ENCODE data around the gene RNF145.
"Not testable (repeated sequence)": the region's sequence is repeated elsewhere in the genome, so short reads cannot be mapped to it uniquely, and the experiment has no call there.

The RNF145 gene

GRCh38 chr5:159128070-159128541 lies 81.2 kb downstream of the RNF145 start:
- no peaks in the 10 kb centered on the region for H3K27me3 ChIP-seq (ENCODE audit: insufficient read depth, low read length, poor library complexity)
- no peak overlapping the region for H2BK5ac ChIP-seq (ENCODE audit: low read length)
- WGBS (ENCODE audit: extremely low coverage, insufficient coverage, low lambda C conversion rate), result no CpG with 5 or more reads among the region's 6 CpGs
- no peak overlapping the region for H3K56ac ChIP-seq (ENCODE audit: low read length)
- no peak overlapping the region for H4K5ac ChIP-seq (ENCODE audit: low read length)
- no peak overlapping the region for H2BK15ac ChIP-seq (replicated peaks; ENCODE audit: low read depth)
- H3K4me2 ChIP-seq (ENCODE audit: low read length), result no peak overlapping the region
- H2BK120ac ChIP-seq (ENCODE audit: low read depth, low read length), result no peak overlapping the region
- H3K4me3 ChIP-seq (ENCODE audit: low read length), result no peak overlapping the region
- no peaks in the 10 kb centered on the region for H3K79me1 ChIP-seq (ENCODE audit: low read length)
- no peak overlapping the region for H3K4ac ChIP-seq (ENCODE audit: low read depth, low read length)
- no peak overlapping the region for H3K18ac ChIP-seq (ENCODE audit: low read length)
- H3K27ac ChIP-seq (ENCODE audit: low read depth, low read length), result no peak overlapping the region
- H3K79me2 ChIP-seq (ENCODE audit: control insufficient read depth, insufficient read depth, low read length), result no peaks in the 10 kb centered on the region
- H2AK5ac ChIP-seq (ENCODE audit: low read length), result no peak overlapping the region
- H3K23ac ChIP-seq (ENCODE audit: low read length), result no peak overlapping the region
- H3K9ac ChIP-seq (ENCODE audit: low read length), result no peak overlapping the region
- H4K8ac ChIP-seq (ENCODE audit: low read depth, low read length), result no peak overlapping the region
- H3K4me1 ChIP-seq (ENCODE audit: control insufficient read depth, low read depth, low read length), result no peaks in the 10 kb centered on the region
- H3K36me3 ChIP-seq (ENCODE audit: control insufficient read depth, insufficient read depth, low read length), result no peaks in the 10 kb centered on the region
- peak; percentile 88 for DNase-seq

GRCh38 chr5:159123700-159124099 lies 85.7 kb downstream of the RNF145 start:
- H3K56ac ChIP-seq (ENCODE audit: low read length), result no peak overlapping the region
- no peak overlapping the region for H3K27ac ChIP-seq (ENCODE audit: low read depth, low read length)
- no peak for DNase-seq
- no peak overlapping the region for H3K9ac ChIP-seq (ENCODE audit: low read length)
- H2AK5ac ChIP-seq (ENCODE audit: low read length), result no peak overlapping the region
- H3K23ac ChIP-seq (ENCODE audit: low read length), result no peak overlapping the region
- H3K79me1 ChIP-seq (ENCODE audit: low read length), result no peaks in the 10 kb centered on the region
- H4K8ac ChIP-seq (ENCODE audit: low read depth, low read length), result no peak overlapping the region
- H3K4me3 ChIP-seq (ENCODE audit: low read length), result no peak overlapping the region
- H3K4me2 ChIP-seq (ENCODE audit: low read length), result no peak overlapping the region
- H3K18ac ChIP-seq (ENCODE audit: low read length), result no peak overlapping the region
- no peak overlapping the region for H3K4ac ChIP-seq (ENCODE audit: low read depth, low read length)
- H4K5ac ChIP-seq (ENCODE audit: low read length), result no peak overlapping the region
- 100% methylated on average over 1 of the region's 3 CpGs for WGBS (ENCODE audit: extremely low coverage, insufficient coverage, low lambda C conversion rate)
- no peak overlapping the region for H2BK120ac ChIP-seq (ENCODE audit: low read depth, low read length)
- H2BK5ac ChIP-seq (ENCODE audit: low read length), result no peak overlapping the region
- no peaks in the 10 kb centered on the region for H3K79me2 ChIP-seq (ENCODE audit: control insufficient read depth, insufficient read depth, low read length)
- no peaks in the 10 kb centered on the region for H3K4me1 ChIP-seq (ENCODE audit: control insufficient read depth, low read depth, low read length)
- no peak overlapping the region for H2BK15ac ChIP-seq (replicated peaks; ENCODE audit: low read depth)
- H3K36me3 ChIP-seq (ENCODE audit: control insufficient read depth, insufficient read depth, low read length), result no peaks in the 10 kb centered on the region
- no peaks in the 10 kb centered on the region for H3K27me3 ChIP-seq (ENCODE audit: insufficient read depth, low read length, poor library complexity)

GRCh38 chr5:159123189-159123588 lies 86.2 kb downstream of the RNF145 start:
- Histone ChIP-seq H3K18ac (ENCODE audit: low read length) (no peak overlapping the region), H3K23ac (ENCODE audit: low read length) (no peak overlapping the region), H3K27ac (ENCODE audit: low read depth, low read length) (no peak overlapping the region), H2BK120ac (ENCODE audit: low read depth, low read length) (no peak overlapping the region), H4K5ac (ENCODE audit: low read length) (no peak overlapping the region), H3K79me1 (ENCODE audit: low read length) (no peaks in the 10 kb centered on the region), H3K79me2 (ENCODE audit: control insufficient read depth, insufficient read depth, low read length) (no peaks in the 10 kb centered on the region), H3K4ac (ENCODE audit: low read depth, low read length) (no peak overlapping the region), H4K8ac (ENCODE audit: low read depth, low read length) (no peak overlapping the region), H2BK15ac (replicated peaks; ENCODE audit: low read depth) (no peak overlapping the region), H3K4me1 (ENCODE audit: control insufficient read depth, low read depth, low read length) (no peaks in the 10 kb centered on the region), H2BK5ac (ENCODE audit: low read length) (no peak overlapping the region), H3K4me3 (ENCODE audit: low read length) (no peak overlapping the region), H3K4me2 (ENCODE audit: low read length) (no peak overlapping the region), H3K9ac (ENCODE audit: low read length) (no peak overlapping the region), H3K56ac (ENCODE audit: low read length) (no peak overlapping the region), H2AK5ac (ENCODE audit: low read length) (no peak overlapping the region), H3K36me3 (ENCODE audit: control insufficient read depth, insufficient read depth, low read length) (no peaks in the 10 kb centered on the region), H3K27me3 (ENCODE audit: insufficient read depth, low read length, poor library complexity) (no peaks in the 10 kb centered on the region)
- WGBS (ENCODE audit: extremely low coverage, insufficient coverage, low lambda C conversion rate), result no CpG with 5 or more reads among the region's 2 CpGs
- DNase-seq, result no peak

GRCh38 chr5:159121061-159121460 lies 88.3 kb downstream of the RNF145 start:
- no peak overlapping the region for H4K5ac ChIP-seq (ENCODE audit: low read length)
- no peak overlapping the region for H3K56ac ChIP-seq (ENCODE audit: low read length)
- no peak overlapping the region for H2BK5ac ChIP-seq (ENCODE audit: low read length)
- no peak overlapping the region for H3K4me2 ChIP-seq (ENCODE audit: low read length)
- no peak overlapping the region for H3K23ac ChIP-seq (ENCODE audit: low read length)
- no peak overlapping the region for H2BK120ac ChIP-seq (ENCODE audit: low read depth, low read length)
- H3K4me1 ChIP-seq (ENCODE audit: control insufficient read depth, low read depth, low read length), result no peaks in the 10 kb centered on the region
- WGBS (ENCODE audit: extremely low coverage, insufficient coverage, low lambda C conversion rate), result no CpG with 5 or more reads among the region's 3 CpGs
- DNase-seq, result no peak
- no peaks in the 10 kb centered on the region for H3K79me1 ChIP-seq (ENCODE audit: low read length)
- no peak overlapping the region for H2AK5ac ChIP-seq (ENCODE audit: low read length)
- no peak overlapping the region for H3K9ac ChIP-seq (ENCODE audit: low read length)
- H3K4ac ChIP-seq (ENCODE audit: low read depth, low read length), result no peak overlapping the region
- H3K27ac ChIP-seq (ENCODE audit: low read depth, low read length), result no peak overlapping the region
- no peak overlapping the region for H2BK15ac ChIP-seq (replicated peaks; ENCODE audit: low read depth)
- no peaks in the 10 kb centered on the region for H3K27me3 ChIP-seq (ENCODE audit: insufficient read depth, low read length, poor library complexity)
- no peak overlapping the region for H3K18ac ChIP-seq (ENCODE audit: low read length)
- H4K8ac ChIP-seq (ENCODE audit: low read depth, low read length), result no peak overlapping the region
- H3K4me3 ChIP-seq (ENCODE audit: low read length), result no peak overlapping the region
- H3K36me3 ChIP-seq (ENCODE audit: control insufficient read depth, insufficient read depth, low read length), result no peaks in the 10 kb centered on the region
- H3K79me2 ChIP-seq (ENCODE audit: control insufficient read depth, insufficient read depth, low read length), result no peaks in the 10 kb centered on the region

GRCh38 chr5:159120446-159120845 lies 88.9 kb downstream of the RNF145 start:
- H3K18ac ChIP-seq (ENCODE audit: low read length), result no peak overlapping the region
- H4K5ac ChIP-seq (ENCODE audit: low read length), result no peak overlapping the region
- no peaks in the 10 kb centered on the region for H3K36me3 ChIP-seq (ENCODE audit: control insufficient read depth, insufficient read depth, low read length)
- H3K4me3 ChIP-seq (ENCODE audit: low read length), result no peak overlapping the region
- H3K23ac ChIP-seq (ENCODE audit: low read length), result no peak overlapping the region
- H3K27me3 ChIP-seq (ENCODE audit: insufficient read depth, low read length, poor library complexity), result no peaks in the 10 kb centered on the region
- H2BK15ac ChIP-seq (replicated peaks; ENCODE audit: low read depth), result no peak overlapping the region
- no peak overlapping the region for H2BK5ac ChIP-seq (ENCODE audit: low read length)
- H3K4me2 ChIP-seq (ENCODE audit: low read length), result no peak overlapping the region
- no CpG with 5 or more reads among the region's 4 CpGs for WGBS (ENCODE audit: extremely low coverage, insufficient coverage, low lambda C conversion rate)
- no peaks in the 10 kb centered on the region for H3K79me1 ChIP-seq (ENCODE audit: low read length)
- H3K4ac ChIP-seq (ENCODE audit: low read depth, low read length), result no peak overlapping the region
- no peaks in the 10 kb centered on the region for H3K4me1 ChIP-seq (ENCODE audit: control insufficient read depth, low read depth, low read length)
- no peak overlapping the region for H3K27ac ChIP-seq (ENCODE audit: low read depth, low read length)
- no peak for DNase-seq
- no peak overlapping the region for H2AK5ac ChIP-seq (ENCODE audit: low read length)
- no peak overlapping the region for H4K8ac ChIP-seq (ENCODE audit: low read depth, low read length)
- H2BK120ac ChIP-seq (ENCODE audit: low read depth, low read length), result no peak overlapping the region
- no peak overlapping the region for H3K9ac ChIP-seq (ENCODE audit: low read length)
- H3K79me2 ChIP-seq (ENCODE audit: control insufficient read depth, insufficient read depth, low read length), result no peaks in the 10 kb centered on the region
- H3K56ac ChIP-seq (ENCODE audit: low read length), result no peak overlapping the region

- H3K9ac ChIP-seq (ENCODE audit: low read length); H2AK5ac ChIP-seq (ENCODE audit: low read length); H3K36me3 ChIP-seq (ENCODE audit: control insufficient read depth, insufficient read depth, low read length); H3K27ac ChIP-seq (ENCODE audit: low read depth, low read length); H4K5ac ChIP-seq (ENCODE audit: low read length); H3K4ac ChIP-seq (ENCODE audit: low read depth, low read length); H4K8ac ChIP-seq (ENCODE audit: low read depth, low read length); H2BK15ac ChIP-seq (replicated peaks; ENCODE audit: low read depth); H3K56ac ChIP-seq (ENCODE audit: low read length); H3K4me3 ChIP-seq (ENCODE audit: low read length); H3K27me3 ChIP-seq (ENCODE audit: insufficient read depth, low read length, poor library complexity); H2BK5ac ChIP-seq (ENCODE audit: low read length); H2BK120ac ChIP-seq (ENCODE audit: low read depth, low read length); H3K18ac ChIP-seq (ENCODE audit: low read length); H3K4me1 ChIP-seq (ENCODE audit: control insufficient read depth, low read depth, low read length); H3K79me1 ChIP-seq (ENCODE audit: low read length); H3K23ac ChIP-seq (ENCODE audit: low read length); DNase-seq; H3K79me2 ChIP-seq (ENCODE audit: control insufficient read depth, insufficient read depth, low read length); H3K4me2 ChIP-seq (ENCODE audit: low read length): not testable (repeated sequence)
- WGBS (ENCODE audit: extremely low coverage, insufficient coverage, low lambda C conversion rate), result no CpG with 5 or more reads among the region's 4 CpGs
Observed at GRCh38 chr5:159119842-159120241, 89.5 kb downstream of the RNF145 start.

Measured in mesendoderm (in vitro differentiated cells).